Measurements from ENCODE around the gene IQCH. TPM values are rescaled to one million over a fixed set of nuclear protein-coding genes. Genes with fewer than 3 reads are reported as not detected.

Gene IQCH
- total RNA-seq, 1 donor from 2014 or later = 1.5 TPM

DNA sequence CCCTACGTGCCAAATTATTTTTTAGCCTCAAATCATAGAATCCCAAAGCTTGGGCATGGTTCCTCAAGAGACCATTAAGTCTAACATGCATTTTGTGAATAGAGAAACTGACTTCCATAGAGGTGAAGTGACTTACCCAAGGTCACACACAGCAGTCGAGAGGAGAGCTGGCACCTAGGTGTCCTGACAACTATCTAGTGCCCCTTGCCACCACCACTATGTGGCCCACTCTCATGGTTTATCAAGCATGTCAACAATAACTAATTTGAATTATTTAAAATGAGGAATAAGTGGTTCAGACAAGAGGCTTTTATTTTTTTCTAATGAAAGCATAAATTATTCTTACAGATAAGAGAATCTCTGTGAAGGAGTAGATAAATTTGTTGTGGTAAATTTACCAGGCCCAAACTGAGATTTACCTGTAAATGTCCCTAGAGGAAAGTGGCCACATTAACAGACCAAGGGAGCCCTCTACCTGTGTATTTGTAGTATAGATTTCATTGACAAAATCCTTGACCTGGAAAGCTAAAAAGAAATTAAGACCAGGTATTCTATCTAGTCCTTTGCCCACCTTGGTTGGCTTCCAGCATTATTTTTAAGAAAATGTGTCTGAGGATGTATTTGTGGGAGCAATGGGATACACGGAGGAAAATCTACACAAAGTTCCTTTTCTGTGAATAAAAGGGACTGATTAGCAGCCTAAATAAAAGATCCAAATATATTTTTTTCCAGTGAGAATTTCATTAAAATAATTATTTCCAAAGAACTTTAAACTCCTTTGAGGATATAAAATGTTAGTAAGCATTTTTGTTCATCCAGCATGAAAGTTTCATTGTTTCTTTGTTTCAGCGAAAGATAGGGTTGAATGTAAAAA is 49.1 kb downstream of the IQCH start:
- POLR2A ChIA-PET = interaction anchor here (0.6 to 1.5 kb wide), 5 partner anchors 20 to 223 kb away, joined by 3 to 10 read pairs (median 4); no protein-coding TSS in a partner anchor
- CTCF ChIA-PET = interaction anchor here (0.6 to 3.9 kb wide), 19 partner anchors 12 to 453 kb away, joined by 3 to 102 read pairs (median 4); no protein-coding TSS in a partner anchor
- no peaks in the 10 kb centered on the region for H3K4me1 Mint-ChIP-seq
- TF ChIP-seq, protein P1, sequence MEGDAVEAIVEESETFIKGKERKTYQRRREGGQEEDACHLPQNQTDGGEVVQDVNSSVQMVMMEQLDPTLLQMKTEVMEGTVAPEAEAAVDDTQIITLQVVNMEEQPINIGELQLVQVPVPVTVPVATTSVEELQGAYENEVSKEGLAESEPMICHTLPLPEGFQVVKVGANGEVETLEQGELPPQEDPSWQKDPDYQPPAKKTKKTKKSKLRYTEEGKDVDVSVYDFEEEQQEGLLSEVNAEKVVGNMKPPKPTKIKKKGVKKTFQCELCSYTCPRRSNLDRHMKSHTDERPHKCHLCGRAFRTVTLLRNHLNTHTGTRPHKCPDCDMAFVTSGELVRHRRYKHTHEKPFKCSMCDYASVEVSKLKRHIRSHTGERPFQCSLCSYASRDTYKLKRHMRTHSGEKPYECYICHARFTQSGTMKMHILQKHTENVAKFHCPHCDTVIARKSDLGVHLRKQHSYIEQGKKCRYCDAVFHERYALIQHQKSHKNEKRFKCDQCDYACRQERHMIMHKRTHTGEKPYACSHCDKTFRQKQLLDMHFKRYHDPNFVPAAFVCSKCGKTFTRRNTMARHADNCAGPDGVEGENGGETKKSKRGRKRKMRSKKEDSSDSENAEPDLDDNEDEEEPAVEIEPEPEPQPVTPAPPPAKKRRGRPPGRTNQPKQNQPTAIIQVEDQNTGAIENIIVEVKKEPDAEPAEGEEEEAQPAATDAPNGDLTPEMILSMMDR (IDR thresholded peaks at IDR 0.05) = no peak
- H3K4me3 Mint-ChIP-seq = no peak overlapping the region
- H3K9me3 Mint-ChIP-seq = no peaks in the 10 kb centered on the region
- H3K36me3 Mint-ChIP-seq (ENCODE audit: low read depth) = no peaks in the 10 kb centered on the region
- DNase-seq = no peak
- ATAC-seq (ENCODE audit: low read depth) = peak; percentile 56
- no peaks in the 10 kb centered on the region for H3K27me3 Mint-ChIP-seq
- H3K27ac Mint-ChIP-seq = no peak overlapping the region
- intact Hi-C loops (cut with micrococcal nuclease) = loop anchor here (1.0 to 10.0 kb wide), 5 partner anchors 131 to 531 kb away; no protein-coding TSS in a partner anchor

GRCh38 chr15:67304778-67305177 is 50.2 kb downstream of the IQCH start:
- DNase-seq (no peak), ATAC-seq (ENCODE audit: low read depth) (no peak)
- no peak overlapping the region for H3K4me3 Mint-ChIP-seq
- intact Hi-C loops (cut with micrococcal nuclease) = loop anchor here (5.0 to 10.0 kb wide), 3 partner anchors 130 to 530 kb away; no protein-coding TSS in a partner anchor
- no peak overlapping the region for H3K27ac Mint-ChIP-seq
- CTCF ChIA-PET = interaction anchor here (0.9 to 3.9 kb wide), 8 partner anchors 10 to 454 kb away, joined by 3 to 102 read pairs (median 5); no protein-coding TSS in a partner anchor
- no peaks in the 10 kb centered on the region for H3K36me3 Mint-ChIP-seq (ENCODE audit: low read depth)
- no peaks in the 10 kb centered on the region for H3K9me3 Mint-ChIP-seq
- POLR2A ChIA-PET = interaction anchor here (0.9 kb wide), 1 partner anchor 224 kb away, joined by 3 read pairs; no protein-coding TSS in a partner anchor
- no peaks in the 10 kb centered on the region for H3K27me3 Mint-ChIP-seq
- TF ChIP-seq, protein P1 (IDR thresholded peaks at IDR 0.05) = no peak
- H3K4me1 Mint-ChIP-seq = no peaks in the 10 kb centered on the region

DNA sequence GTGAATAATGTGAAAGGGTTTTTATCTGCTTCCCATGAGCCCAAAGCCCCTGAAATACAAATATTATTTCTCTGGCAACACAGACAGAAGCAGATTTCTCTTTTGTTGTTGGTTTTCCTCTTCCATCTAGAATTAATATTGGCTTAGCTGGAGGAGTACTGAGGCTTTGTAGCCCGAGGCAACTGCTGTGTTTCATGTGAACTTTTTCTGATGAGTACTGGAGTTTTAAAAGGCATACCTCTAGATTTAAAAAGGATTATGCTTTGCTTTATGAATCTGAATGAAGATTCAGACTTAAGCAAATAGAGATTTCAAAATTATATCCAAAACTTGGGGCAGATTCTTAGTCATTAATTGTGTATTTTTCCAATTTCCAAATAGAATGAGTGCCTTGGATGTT is 50.9 kb downstream of the IQCH start:
- POLR2A ChIA-PET = no interaction called here
- H3K9me3 Mint-ChIP-seq = no peaks in the 10 kb centered on the region
- H3K36me3 Mint-ChIP-seq (ENCODE audit: low read depth) = no peaks in the 10 kb centered on the region
- DNase-seq (no peak), ATAC-seq (ENCODE audit: low read depth) (no peak)
- CTCF ChIA-PET = interaction anchor here (3.9 kb wide), 1 partner anchor 358 kb away, joined by 102 read pairs; no protein-coding TSS in a partner anchor
- TF ChIP-seq, protein P1 (IDR thresholded peaks at IDR 0.05) = no peak
- no peak overlapping the region for H3K4me3 Mint-ChIP-seq
- intact Hi-C loops (cut with micrococcal nuclease) = loop anchor here (10.0 kb wide), 2 partner anchors 129 to 529 kb away; no protein-coding TSS in a partner anchor
- no peaks in the 10 kb centered on the region for H3K27me3 Mint-ChIP-seq
- H3K4me1 Mint-ChIP-seq = no peaks in the 10 kb centered on the region
- no peak overlapping the region for H3K27ac Mint-ChIP-seq

DNA sequence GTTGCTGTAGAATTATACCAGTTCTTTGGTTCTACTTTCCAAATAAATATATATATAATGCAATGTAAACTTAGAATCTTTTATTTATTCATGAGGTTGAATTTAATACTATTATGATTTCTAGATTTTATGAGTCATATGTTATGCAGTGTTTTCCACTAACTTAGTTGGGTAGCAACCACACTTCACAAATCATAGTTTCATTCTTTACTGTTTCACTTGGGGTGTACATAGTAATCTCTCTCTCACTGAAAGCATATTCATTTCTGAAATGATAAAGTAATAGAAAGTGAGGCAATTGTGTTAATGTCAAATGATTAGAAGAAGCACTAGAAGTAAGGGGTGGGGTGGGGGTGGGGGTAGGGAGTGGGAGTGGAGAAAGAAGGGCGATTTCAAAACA is 52.6 kb downstream of the IQCH start:
- intact Hi-C loops (cut with micrococcal nuclease) = loop anchor here (10.0 kb wide), 2 partner anchors 128 to 528 kb away; no protein-coding TSS in a partner anchor
- ATAC-seq (ENCODE audit: low read depth) (no peak), DNase-seq (no peak)
- no peaks in the 10 kb centered on the region for H3K36me3 Mint-ChIP-seq (ENCODE audit: low read depth)
- POLR2A ChIA-PET = interaction anchor here (0.6 kb wide), 1 partner anchor 362 kb away, joined by 9 read pairs; no protein-coding TSS in a partner anchor
- CTCF ChIA-PET = interaction anchor here (2.9 kb wide), 1 partner anchor 361 kb away, joined by 14 read pairs; no protein-coding TSS in a partner anchor
- TF ChIP-seq, protein P1 (IDR thresholded peaks at IDR 0.05) = no peak
- H3K4me3 Mint-ChIP-seq = no peak overlapping the region
- peaks cover 4% of the 10 kb centered on the region for H3K27me3 Mint-ChIP-seq
- no peaks in the 10 kb centered on the region for H3K4me1 Mint-ChIP-seq
- no peaks in the 10 kb centered on the region for H3K9me3 Mint-ChIP-seq
- no peak overlapping the region for H3K27ac Mint-ChIP-seq

Data from activated B cell treated with CpG ODN at 0.5 μM for 24 hours (primary cell).